Chondrocyte (in vitro differentiated cells): Measurements from ENCODE around the gene BZW1. TPM values are rescaled to one million over a fixed set of nuclear protein-coding genes. Genes with fewer than 3 reads are reported as not detected.

Experiments used
- DNase-seq: peaks from one replicate; pipeline ENCODE4 v3.0.0; 2021; ENCODE audit warnings: mixed read lengths, low spot score
- H3K27ac Mint-ChIP-seq: one replicate; pipeline ENCODE4 v1.8.0; 2021; ENCODE audit warnings: mild to moderate bottlenecking, moderate library complexity, mixed read lengths; ENCODE audit not compliant: unreplicated experiment
- H3K27me3 Mint-ChIP-seq: 2 replicates; pipeline ENCODE4 v1.8.0; 2021; ENCODE audit warnings: low read depth, mixed read lengths
- H3K36me3 Mint-ChIP-seq: 2 replicates; pipeline ENCODE4 v1.8.0; 2021; ENCODE audit warnings: low read depth, mixed read lengths
- H3K4me1 Mint-ChIP-seq: 2 replicates; pipeline ENCODE4 v1.8.0; 2021; ENCODE audit warnings: low read depth, mild to moderate bottlenecking, mixed read lengths
- H3K4me3 Mint-ChIP-seq: one replicate; pipeline ENCODE4 v1.8.0; 2021; ENCODE audit warnings: mild to moderate bottlenecking, moderate library complexity, mixed read lengths; ENCODE audit not compliant: unreplicated experiment
- H3K9me3 Mint-ChIP-seq: 2 replicates; pipeline ENCODE4 v1.8.0; 2021; ENCODE audit warnings: low read depth, mixed read lengths
- total RNA-seq: library from RNA; stranded (reverse); gene quantifications from 3 replicates; pipeline ENCODE4 v1.2.1, GENCODE V29; 2021
- TF ChIP-seq, protein P1 (sequence below): fragments of 200-600 bp; sonication (generic); IDR thresholded peaks from 2 replicates; pipeline ENCODE4 v1.5.0; 2021; ENCODE audit warnings: antibody characterized with exemption, mild to moderate bottlenecking, moderate library complexity

Gene BZW1
- total RNA-seq, 1 donor from 2014 or later, result 194 TPM

DNA sequence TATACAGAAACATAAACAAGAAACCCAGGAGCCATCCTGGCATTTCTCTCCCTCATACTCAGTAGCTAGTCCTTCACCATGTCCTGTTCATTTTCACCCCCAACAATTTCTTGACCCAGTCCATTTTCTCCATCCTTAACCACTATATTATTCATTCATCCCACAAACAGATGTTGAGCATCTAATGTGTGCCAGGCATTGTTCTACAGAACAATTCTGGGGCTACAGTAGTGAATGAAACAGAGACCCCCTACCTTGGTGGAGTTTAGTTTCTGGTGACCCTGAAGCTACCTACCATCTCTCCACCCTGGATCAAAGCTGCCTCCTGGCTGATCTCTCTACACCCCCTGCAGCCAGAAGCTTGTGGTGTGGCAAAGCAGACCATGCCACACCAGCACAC, 27.5 kb upstream of the BZW1 start:
- H3K4me1 Mint-ChIP-seq, result peaks cover 43% of the 10 kb centered on the region
- DNase-seq, result no peak

DNA sequence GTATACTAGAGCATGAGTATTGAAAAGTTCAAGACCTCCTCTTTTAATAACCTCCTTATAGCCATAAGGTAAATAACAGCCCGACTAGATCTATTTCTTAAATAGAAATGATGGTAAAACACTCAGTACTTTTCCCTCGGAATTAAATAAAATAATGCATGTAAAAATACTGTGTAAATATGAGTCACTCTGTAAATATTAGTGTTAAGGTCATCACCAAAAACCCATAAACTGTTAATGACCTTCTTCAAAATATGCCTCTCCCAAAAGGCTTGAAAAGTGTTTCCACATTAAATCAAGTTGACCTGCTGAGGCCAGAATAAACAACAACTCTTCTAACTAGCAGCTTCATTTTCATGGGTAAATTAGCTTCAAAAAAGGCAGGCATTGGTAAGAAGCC, 25.3 kb upstream of the BZW1 start:
- Mint-ChIP-seq H3K9me3 (no peaks in the 10 kb centered on the region), H3K4me3 (no peak overlapping the region), H3K27ac (peak overlapping the region; percentile 91), H3K27me3 (no peaks in the 10 kb centered on the region), H3K4me1 (peaks cover 43% of the 10 kb centered on the region), H3K36me3 (no peaks in the 10 kb centered on the region)
- DNase-seq, result no peak
- TF ChIP-seq, protein P1, sequence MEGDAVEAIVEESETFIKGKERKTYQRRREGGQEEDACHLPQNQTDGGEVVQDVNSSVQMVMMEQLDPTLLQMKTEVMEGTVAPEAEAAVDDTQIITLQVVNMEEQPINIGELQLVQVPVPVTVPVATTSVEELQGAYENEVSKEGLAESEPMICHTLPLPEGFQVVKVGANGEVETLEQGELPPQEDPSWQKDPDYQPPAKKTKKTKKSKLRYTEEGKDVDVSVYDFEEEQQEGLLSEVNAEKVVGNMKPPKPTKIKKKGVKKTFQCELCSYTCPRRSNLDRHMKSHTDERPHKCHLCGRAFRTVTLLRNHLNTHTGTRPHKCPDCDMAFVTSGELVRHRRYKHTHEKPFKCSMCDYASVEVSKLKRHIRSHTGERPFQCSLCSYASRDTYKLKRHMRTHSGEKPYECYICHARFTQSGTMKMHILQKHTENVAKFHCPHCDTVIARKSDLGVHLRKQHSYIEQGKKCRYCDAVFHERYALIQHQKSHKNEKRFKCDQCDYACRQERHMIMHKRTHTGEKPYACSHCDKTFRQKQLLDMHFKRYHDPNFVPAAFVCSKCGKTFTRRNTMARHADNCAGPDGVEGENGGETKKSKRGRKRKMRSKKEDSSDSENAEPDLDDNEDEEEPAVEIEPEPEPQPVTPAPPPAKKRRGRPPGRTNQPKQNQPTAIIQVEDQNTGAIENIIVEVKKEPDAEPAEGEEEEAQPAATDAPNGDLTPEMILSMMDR, result no peak

More for the DNA sequence above, 27.5 kb upstream of the BZW1 start:
- TF ChIP-seq, protein P1, result no peak
- Mint-ChIP-seq H3K27ac (no peak overlapping the region), H3K36me3 (no peaks in the 10 kb centered on the region), H3K27me3 (no peaks in the 10 kb centered on the region), H3K9me3 (no peaks in the 10 kb centered on the region), H3K4me3 (no peak overlapping the region)

DNA sequence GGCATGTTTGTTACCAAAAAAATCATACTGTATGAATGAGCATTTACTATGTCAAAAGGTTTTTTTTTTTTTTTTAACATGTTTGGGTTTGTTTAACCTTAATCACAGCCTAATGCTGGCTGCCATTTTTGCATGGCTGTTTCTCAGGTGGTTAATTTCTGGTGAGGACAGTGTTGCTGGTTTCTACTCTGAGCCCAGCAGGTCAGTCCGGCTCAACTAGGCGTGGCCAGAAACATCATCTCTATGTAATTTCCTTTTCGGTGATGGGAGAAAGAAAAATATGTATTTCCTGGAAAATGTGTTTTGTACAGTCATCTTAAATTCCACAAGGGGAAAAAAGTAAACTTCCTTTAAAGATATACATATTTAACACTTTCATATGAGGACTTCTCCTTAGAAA, 24.9 kb upstream of the BZW1 start:
- H3K9me3 Mint-ChIP-seq, result no peaks in the 10 kb centered on the region
- H3K27me3 Mint-ChIP-seq, result no peaks in the 10 kb centered on the region
- TF ChIP-seq, protein P1, result no peak
- H3K4me3 Mint-ChIP-seq, result peak overlapping the region; percentile 27
- DNase-seq, result no peak
- H3K36me3 Mint-ChIP-seq, result no peaks in the 10 kb centered on the region
- H3K4me1 Mint-ChIP-seq, result peaks cover 43% of the 10 kb centered on the region
- peak overlapping the region; percentile 91 for H3K27ac Mint-ChIP-seq

DNA sequence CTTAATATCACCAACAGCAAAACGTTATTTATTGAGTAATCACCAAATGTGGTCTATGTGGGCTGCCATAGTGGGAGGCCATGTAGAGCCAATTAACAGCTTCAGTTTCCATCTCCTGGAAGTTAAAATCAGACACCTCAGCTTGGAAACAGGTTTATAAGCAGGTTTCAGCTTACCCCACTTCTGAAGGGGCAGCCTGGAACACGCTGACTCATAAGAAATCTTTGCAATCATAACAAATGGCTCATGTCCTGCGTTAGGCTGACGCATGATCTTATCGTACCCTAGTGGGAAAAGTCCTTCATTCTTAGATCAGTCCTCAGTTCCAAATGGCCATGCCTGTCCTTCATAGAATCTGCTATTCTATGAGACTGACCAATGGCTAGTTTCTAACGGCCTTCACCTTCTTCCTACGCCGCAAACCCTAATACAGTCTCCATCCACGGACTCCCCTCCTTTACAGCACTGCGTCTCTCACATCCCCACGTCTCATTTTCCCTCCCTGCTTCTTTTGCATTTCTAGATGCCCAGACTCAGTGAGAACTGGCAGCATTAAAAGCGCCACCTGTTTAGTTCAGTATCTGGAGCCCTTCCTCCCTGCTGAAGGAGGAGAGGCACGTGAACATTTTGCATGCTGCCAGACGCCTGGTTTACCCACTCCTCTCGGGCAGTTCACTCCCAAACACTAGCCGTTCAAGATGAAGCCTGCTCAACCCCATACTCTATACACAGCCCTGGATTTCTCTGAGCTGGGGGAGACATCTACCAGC, 24.2 kb upstream of the BZW1 start:
- TF ChIP-seq, protein P1, result no peak
- DNase-seq, result no peak
- H3K4me1 Mint-ChIP-seq, result peaks cover 38% of the 10 kb centered on the region
- no peaks in the 10 kb centered on the region for H3K9me3 Mint-ChIP-seq
- H3K36me3 Mint-ChIP-seq, result no peaks in the 10 kb centered on the region
- peak overlapping the region; percentile 91 for H3K27ac Mint-ChIP-seq
- peak overlapping the region; percentile 43 for H3K4me3 Mint-ChIP-seq
- no peaks in the 10 kb centered on the region for H3K27me3 Mint-ChIP-seq

DNA sequence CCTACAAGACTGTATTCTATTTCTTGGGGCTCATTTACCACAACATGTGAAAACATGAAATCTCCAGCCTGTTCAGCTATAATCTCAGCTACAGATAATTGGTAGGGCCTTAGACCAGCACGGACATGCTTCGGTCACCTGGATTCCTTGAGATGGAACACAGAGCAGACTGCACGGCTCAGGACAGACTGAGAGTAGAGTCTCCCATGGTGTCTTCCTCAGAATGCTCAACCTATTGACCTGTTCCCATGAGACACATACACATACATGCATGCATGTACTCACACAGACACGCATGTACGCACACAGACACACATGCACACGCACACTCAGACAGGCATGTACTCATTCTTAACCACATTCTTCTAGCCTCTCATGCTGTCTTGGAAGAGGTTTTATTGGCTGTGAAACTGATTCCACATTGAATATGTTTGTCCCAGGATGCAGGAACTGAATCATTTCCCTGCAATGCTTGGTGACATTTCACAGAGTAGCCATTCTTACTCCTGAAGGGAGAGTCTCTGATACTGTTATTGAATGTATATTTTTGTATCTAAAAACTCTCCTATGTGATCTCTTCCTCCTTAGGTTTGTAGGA, 23.5 kb upstream of the BZW1 start:
- TF ChIP-seq, protein P1, result no peak
- no peak for DNase-seq
- Mint-ChIP-seq H3K27me3 (no peaks in the 10 kb centered on the region), H3K4me3 (no peak overlapping the region), H3K4me1 (peaks cover 37% of the 10 kb centered on the region), H3K27ac (peak overlapping the region; percentile 91), H3K9me3 (no peaks in the 10 kb centered on the region), H3K36me3 (no peaks in the 10 kb centered on the region)
